GM12892 (cell line): ENCODE measurements around the gene ZNF669.

Source experiments
- POLR2A ChIP-seq: IDR thresholded peaks from 2 replicates; pipeline ENCODE4 v1.6.1; 2011; ENCODE audit warnings: low read depth, low read length, control low read depth
- POLR2AphosphoS5 ChIP-seq: IDR thresholded peaks from 2 replicates; pipeline ENCODE4 v1.6.1; 2011; ENCODE audit warnings: low read depth, low read length, control low read depth
- TAF1 ChIP-seq: IDR thresholded peaks from 2 replicates; pipeline ENCODE4 v1.6.1; 2011; ENCODE audit warnings: low read depth, mild to moderate bottlenecking, control low read depth, low read length, borderline replicate concordance

DNA sequence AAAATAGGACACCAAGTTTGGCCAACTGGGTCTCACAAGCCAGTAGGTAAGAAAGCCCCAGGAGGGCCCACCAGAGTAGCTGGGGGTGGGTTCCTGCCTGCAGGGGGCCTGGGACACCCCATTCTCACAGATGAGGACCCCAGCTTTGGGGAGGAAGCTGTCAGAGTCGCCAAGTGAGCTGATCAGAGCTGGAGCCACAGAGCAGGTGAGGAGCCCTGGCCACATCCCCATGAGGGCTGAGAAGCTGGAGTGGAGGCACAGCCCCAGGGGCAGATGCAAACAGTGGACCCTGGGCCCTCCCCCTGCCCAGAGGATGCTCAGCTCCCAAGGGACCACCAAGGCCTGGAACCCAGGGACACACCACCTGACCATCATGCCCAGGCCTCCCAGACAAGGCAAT is 16.9 kb downstream of the ZNF669 start:
- no peak for TF ChIP-seq POLR2A
- TF ChIP-seq TAF1, result no peak
- no peak for TF ChIP-seq POLR2AphosphoS5
